ENCODE data around the gene STIMATE.
A peak's percentile ranks its signal among the peaks of the same experiment; 100 is the strongest.

The STIMATE gene

DNA sequence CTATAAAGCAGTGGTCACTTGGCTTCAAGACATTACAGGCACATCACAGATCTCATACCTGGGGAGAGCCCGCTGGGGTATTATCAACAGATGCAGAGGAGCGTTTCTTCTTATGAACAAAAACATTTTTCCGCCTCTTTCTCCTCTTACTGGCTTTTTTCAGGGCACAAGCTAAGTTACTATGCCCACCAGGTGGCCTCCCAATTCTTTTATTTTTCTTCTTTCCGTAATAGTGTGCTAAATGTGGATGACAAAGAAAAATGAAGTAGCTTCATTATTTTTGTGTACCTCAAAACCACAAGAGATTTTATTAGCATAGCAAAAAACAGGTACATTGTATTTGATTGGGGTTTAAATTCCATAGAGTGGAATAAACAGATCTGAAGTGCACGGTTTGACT is 10.1 kb upstream of the STIMATE start:
- no peak overlapping the region for H2AFZ ChIP-seq
- no peaks in the 10 kb centered on the region for H3K27me3 ChIP-seq (ENCODE audit: control insufficient read depth, insufficient read depth, low read length)
- TF ChIP-seq CTCF (IDR thresholded peaks at IDR 0.05), result no peak
- H3K4me3 ChIP-seq (ENCODE audit: low read depth, low read length), result no peak overlapping the region
- H3K27ac ChIP-seq, result no peak overlapping the region
- no peaks in the 10 kb centered on the region for H3K9me3 ChIP-seq (ENCODE audit: control insufficient read depth, low read length)
- H3K4me2 ChIP-seq (ENCODE audit: low read length), result no peak overlapping the region
- H3K79me2 ChIP-seq, result no peaks in the 10 kb centered on the region
- H3K36me3 ChIP-seq (ENCODE audit: control insufficient read depth, insufficient read depth, low read length), result no peaks in the 10 kb centered on the region
- H3K4me1 ChIP-seq, result peaks cover 2% of the 10 kb centered on the region
- H3K9ac ChIP-seq, result no peak overlapping the region

DNA sequence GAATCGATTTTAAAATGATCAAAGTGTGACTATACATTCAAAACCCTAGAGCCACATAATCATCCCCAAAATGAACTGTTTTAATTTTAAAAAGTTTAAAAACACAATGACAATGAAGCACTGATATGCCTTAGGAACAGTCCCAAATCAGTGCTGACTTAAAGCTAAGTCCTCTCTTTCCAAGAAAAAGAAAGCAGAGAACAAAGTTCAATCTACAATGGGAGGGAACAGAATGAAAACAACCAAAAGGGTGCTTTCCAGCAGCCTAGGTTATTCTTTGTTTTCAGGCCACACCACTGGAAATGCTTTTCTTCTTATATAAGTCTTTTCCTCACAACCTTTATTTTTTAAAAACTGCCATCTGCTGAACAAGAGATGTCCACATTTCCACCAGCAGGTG is 7.2 kb upstream of the STIMATE start:
- no peaks in the 10 kb centered on the region for H3K9me3 ChIP-seq (ENCODE audit: control insufficient read depth, low read length)
- H3K36me3 ChIP-seq (ENCODE audit: control insufficient read depth, insufficient read depth, low read length), result no peaks in the 10 kb centered on the region
- H3K4me2 ChIP-seq (ENCODE audit: low read length), result no peak overlapping the region
- no peak overlapping the region for H3K9ac ChIP-seq
- no peak overlapping the region for H3K4me3 ChIP-seq (ENCODE audit: low read depth, low read length)
- H2AFZ ChIP-seq, result no peak overlapping the region
- H3K4me1 ChIP-seq, result no peaks in the 10 kb centered on the region
- H3K27ac ChIP-seq, result no peak overlapping the region
- no peaks in the 10 kb centered on the region for H3K79me2 ChIP-seq
- no peaks in the 10 kb centered on the region for H3K27me3 ChIP-seq (ENCODE audit: control insufficient read depth, insufficient read depth, low read length)
- TF ChIP-seq CTCF (IDR thresholded peaks at IDR 0.05), result no peak

GRCh38 chr3:52904000-52904399 is 6.7 kb upstream of the STIMATE start:
- no peak overlapping the region for H3K27ac ChIP-seq
- no peaks in the 10 kb centered on the region for H3K9me3 ChIP-seq (ENCODE audit: control insufficient read depth, low read length)

DNA sequence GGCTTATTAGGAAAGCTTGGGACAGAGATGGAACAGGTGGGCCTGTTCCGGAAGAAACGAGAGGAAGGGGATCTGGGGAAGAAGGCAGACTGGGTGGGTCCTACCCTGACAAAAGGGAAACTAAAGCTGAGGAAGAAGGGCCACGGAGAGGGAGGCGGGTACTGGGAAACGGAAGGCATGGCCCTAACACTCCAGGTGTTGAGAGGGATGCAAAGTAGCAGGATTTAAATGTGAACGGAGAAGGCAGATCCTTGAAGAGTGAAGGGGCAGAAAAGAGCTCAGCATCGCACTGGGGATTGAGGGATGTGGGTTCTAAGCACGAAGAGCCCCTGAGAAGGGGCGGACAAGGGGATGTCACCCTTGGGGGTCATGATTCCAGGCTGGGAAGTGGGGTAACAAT is 735 bp downstream of the STIMATE start:
- H2AFZ ChIP-seq, result peak overlapping the region; percentile 87
- H3K27ac ChIP-seq, result no peak overlapping the region
- H3K4me2 ChIP-seq (ENCODE audit: low read length), result peak overlapping the region; percentile 79
- TF ChIP-seq CTCF (IDR thresholded peaks at IDR 0.05), result no peak
- no peaks in the 10 kb centered on the region for H3K27me3 ChIP-seq (ENCODE audit: control insufficient read depth, insufficient read depth, low read length)
- peak overlapping the region; percentile 23 for H3K9ac ChIP-seq
- no peaks in the 10 kb centered on the region for H3K36me3 ChIP-seq (ENCODE audit: control insufficient read depth, insufficient read depth, low read length)
- H3K4me1 ChIP-seq, result peaks cover 3% of the 10 kb centered on the region
- no peaks in the 10 kb centered on the region for H3K9me3 ChIP-seq (ENCODE audit: control insufficient read depth, low read length)
- H3K4me3 ChIP-seq (ENCODE audit: low read depth, low read length), result peak overlapping the region; percentile 64
- peaks cover 3% of the 10 kb centered on the region for H3K79me2 ChIP-seq

More at GRCh38 chr3:52904000-52904399, 6.7 kb upstream of the STIMATE start:
- no peaks in the 10 kb centered on the region for H3K27me3 ChIP-seq (ENCODE audit: control insufficient read depth, insufficient read depth, low read length)
- no peak for TF ChIP-seq CTCF (IDR thresholded peaks at IDR 0.05)
- no peak overlapping the region for H3K4me2 ChIP-seq (ENCODE audit: low read length)
- no peak overlapping the region for H2AFZ ChIP-seq
- H3K79me2 ChIP-seq, result no peaks in the 10 kb centered on the region
- H3K4me3 ChIP-seq (ENCODE audit: low read depth, low read length), result no peak overlapping the region
- H3K36me3 ChIP-seq (ENCODE audit: control insufficient read depth, insufficient read depth, low read length), result no peaks in the 10 kb centered on the region
- no peaks in the 10 kb centered on the region for H3K4me1 ChIP-seq
- no peak overlapping the region for H3K9ac ChIP-seq

DNA sequence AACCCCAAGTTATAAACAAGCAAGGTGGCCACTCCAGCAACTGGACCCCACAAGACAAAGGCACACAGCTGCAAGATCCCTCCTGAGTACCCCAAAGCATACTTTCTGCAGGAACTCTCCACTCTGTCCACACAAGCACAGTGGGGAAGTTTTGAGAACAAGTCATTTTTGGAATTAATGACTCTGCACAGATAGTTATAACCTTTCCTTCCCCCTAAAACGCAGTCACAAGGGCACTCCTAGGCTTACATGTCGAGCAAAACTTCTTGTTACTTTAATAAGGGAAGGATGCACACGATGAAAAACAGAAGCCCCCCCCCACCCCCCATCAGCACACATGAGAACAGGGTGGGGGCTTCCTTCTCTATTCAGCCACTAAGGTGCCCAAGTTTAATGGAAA is 1.2 kb downstream of the STIMATE start:
- no peak for TF ChIP-seq CTCF (IDR thresholded peaks at IDR 0.05)
- H2AFZ ChIP-seq, result no peak overlapping the region
- H3K27me3 ChIP-seq (ENCODE audit: control insufficient read depth, insufficient read depth, low read length), result no peaks in the 10 kb centered on the region
- no peaks in the 10 kb centered on the region for H3K36me3 ChIP-seq (ENCODE audit: control insufficient read depth, insufficient read depth, low read length)
- H3K4me1 ChIP-seq, result peaks cover 3% of the 10 kb centered on the region
- no peak overlapping the region for H3K4me3 ChIP-seq (ENCODE audit: low read depth, low read length)
- H3K4me2 ChIP-seq (ENCODE audit: low read length), result peak overlapping the region; percentile 79
- no peak overlapping the region for H3K27ac ChIP-seq
- H3K9ac ChIP-seq, result no peak overlapping the region
- H3K9me3 ChIP-seq (ENCODE audit: control insufficient read depth, low read length), result no peaks in the 10 kb centered on the region
- peaks cover 4% of the 10 kb centered on the region for H3K79me2 ChIP-seq

Measured in parathyroid adenoma (tissue), 2 donors.